D341Med (cell line): ENCODE measurements around the gene ENPP6.
"Not testable (repeated sequence)": the region's sequence is repeated elsewhere in the genome, so short reads cannot be mapped to it uniquely, and the experiment has no call there.

Experiments
- DNase-seq: peaks from one replicate; pipeline ENCODE4 v3.0.0; 2012; ENCODE audit warnings: low spot score

ENPP6 gene

GRCh38 chr4:184061582-184061981 is 156.1 kb downstream of the ENPP6 start:
- no peak for DNase-seq

- no peak for DNase-seq
Measured at GRCh38 chr4:184059099-184059498, 158.6 kb downstream of the ENPP6 start.

GRCh38 chr4:184058026-184058425 is 159.6 kb downstream of the ENPP6 start:
- DNase-seq: no peak

- no peak for DNase-seq
Measured at GRCh38 chr4:184056877-184057276, 160.8 kb downstream of the ENPP6 start.

- no peak for DNase-seq
Measured at GRCh38 chr4:184053434-184053833, 164.2 kb downstream of the ENPP6 start.

- no peak for DNase-seq
Measured at GRCh38 chr4:184052616-184053015, 165.1 kb downstream of the ENPP6 start.

- not testable (repeated sequence) for DNase-seq
Measured at GRCh38 chr4:184051262-184051661, 166.4 kb downstream of the ENPP6 start.

GRCh38 chr4:184046148-184046547 is 171.5 kb downstream of the ENPP6 start:
- no peak for DNase-seq

GRCh38 chr4:184041156-184041555 is 176.5 kb downstream of the ENPP6 start:
- no peak for DNase-seq

- no peak for DNase-seq
Measured at GRCh38 chr4:184039963-184040383, 177.7 kb downstream of the ENPP6 start.
